Measurements from ENCODE around the gene OR4C5.
"Not testable (repeated sequence)": the region's sequence is repeated elsewhere in the genome, so short reads cannot be mapped to it uniquely, and the experiment has no call there.

Gene OR4C5

DNA sequence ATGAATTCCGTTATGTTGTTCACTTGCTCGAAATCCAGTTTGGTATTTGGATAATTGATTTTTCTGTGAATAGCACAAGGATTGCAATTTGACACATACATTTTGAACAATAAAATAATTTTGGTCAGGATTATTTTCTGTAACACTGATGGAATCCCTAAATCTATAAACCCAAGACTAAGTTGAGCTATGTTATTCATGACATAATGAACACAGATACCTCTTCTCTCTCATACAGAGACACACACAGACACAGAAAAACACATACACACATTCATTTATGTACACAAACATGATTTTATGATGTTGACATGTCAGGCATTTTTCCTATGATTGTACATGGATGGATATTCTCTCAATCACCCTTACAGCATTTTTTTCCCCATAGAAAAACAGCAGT, at the start of gene OR4C5:
TSS of gene OR4C5 (minus strand) at position 101 of the 400 bp plus-strand sequence. CDS start at position 101, 0 bp downstream.
- no peak for FAIRE-seq

DNA sequence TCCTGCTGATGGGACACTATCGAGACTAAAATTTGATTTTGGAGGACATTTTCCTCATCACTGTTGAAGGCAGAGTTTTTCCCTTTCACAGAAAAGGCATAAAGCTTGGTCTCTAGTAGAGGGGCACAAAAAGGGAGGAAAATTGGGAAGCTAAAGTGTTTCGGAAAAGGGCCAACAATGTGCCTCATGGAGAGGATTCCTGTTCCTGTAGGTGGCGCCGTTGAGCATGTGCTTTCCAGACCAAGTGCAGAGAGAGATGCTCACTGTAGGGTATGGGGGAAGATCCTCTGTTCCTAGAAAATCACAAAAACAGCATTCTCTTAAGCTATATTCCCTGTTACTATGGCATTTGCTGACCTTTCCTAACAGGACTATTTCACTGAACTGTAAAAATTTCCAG, 18.4 kb upstream of the OR4C5 start:
- no peak for FAIRE-seq

DNA sequence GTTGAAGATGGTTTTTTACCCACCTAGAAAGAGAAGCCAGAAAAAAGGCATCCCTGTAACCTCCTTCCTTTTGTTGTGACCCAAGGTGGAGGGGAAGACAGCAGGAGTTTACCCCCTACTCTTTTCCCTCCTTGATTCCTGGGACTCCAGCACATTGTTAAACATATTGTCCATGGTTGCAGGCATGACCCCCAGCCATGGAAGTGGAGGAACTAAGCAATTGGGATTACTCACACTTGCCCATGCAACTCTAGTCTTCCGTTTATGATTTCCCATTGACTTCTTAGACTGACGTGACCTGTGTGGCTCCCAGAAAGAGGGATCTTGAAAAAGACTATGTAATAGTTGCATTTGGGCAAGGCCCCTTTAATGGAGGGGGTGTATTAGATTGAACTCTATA, 17.9 kb upstream of the OR4C5 start:
- FAIRE-seq, result not testable (repeated sequence)

DNA sequence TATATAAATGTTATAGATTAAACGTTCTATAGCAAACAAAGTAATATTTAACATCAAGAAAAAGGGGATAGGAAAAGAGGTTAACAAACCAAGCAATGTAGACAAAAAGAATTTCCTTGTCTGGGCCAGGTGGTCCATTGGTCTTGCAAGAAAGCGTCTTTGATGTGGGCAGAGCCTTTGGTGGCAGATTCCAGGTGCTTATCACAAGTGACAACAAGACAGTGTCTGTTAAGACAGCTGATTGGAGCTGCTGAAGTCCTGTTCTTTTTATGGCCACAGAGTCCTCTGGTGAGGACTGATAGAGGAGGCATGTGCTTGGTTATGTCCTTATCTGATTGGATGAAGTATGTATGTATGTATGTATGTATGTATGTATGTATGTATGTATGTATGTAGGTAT, 5.0 kb downstream of the OR4C5 start:
- not testable (repeated sequence) for FAIRE-seq

DNA sequence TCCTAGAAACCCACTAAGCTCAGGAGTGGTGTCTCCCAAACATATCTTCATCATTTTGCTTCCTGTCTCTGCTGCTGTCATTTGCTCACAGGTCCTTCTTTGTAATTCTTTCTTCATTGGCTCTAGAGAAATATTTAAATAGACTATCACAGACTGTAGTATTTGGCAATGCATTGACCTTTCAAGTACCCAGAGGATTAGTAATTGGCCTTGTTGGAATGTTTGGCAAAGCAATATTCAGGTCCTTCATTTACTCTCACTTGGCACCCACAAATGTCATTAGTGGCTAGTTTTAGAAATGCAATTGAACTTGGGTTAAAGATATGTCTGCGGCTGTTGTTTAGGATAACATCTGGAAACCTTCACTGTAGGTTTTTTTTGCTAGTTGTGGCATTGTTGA, 11.6 kb downstream of the OR4C5 start:
- no peak for FAIRE-seq

DNA sequence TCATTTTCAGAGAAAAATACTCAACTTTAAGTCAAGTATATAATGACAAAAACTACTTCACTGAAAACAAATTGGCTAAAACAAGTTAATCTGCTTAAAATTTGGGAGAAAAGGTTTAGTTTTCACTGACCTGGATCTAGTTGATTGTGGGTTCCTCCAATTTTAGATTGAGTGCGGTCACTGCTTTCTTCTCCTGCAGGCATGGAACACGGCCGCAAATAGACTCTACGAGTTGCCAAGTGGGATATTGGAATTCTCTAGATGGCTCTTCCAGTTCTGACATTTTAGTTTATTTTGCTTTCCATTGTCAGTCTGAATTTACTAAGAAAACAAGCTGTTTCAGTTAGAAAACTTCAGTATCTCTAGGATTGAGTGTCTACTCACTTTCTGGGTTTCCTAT, 12.3 kb downstream of the OR4C5 start:
- no peak for FAIRE-seq

DNA sequence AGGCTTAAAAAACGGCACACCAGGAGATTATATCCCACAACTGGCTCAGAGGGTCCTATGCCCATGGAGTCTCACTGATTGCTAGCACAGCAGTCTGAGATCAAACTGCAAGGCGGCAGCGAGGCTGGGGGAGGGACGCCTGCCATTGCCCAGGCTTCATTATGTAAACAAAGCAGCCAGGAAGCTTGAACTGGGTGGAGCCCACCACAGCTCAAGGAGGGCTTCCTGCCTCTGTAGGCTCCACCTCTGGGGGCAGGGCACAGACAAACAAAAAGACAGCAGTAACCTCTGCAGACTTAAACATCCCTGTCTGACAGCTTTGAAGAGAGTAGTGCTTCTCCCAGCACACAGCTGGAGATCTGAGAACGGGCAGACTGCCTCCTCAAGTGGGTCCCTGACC, 20.0 kb downstream of the OR4C5 start:
- not testable (repeated sequence) for FAIRE-seq

DNA sequence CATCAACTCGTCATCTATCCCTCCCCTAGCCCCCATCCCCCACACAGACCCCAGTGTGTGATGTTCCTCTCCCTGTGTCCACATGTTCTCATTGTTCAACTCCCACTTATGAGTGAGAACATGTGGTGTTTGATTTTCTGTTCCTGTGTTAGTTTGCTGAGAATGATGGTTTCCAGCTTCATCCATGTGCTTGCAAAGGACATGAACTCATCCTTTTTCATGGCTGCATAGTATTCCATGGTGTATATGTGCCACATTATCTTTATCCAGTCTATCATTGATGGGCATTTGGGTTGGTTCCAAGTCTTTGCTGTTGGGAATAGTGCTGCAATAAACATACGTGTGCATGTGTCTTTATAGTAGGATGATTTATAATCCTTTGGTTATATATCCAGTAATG, 23.8 kb downstream of the OR4C5 start:
- FAIRE-seq, result not testable (repeated sequence)

DNA sequence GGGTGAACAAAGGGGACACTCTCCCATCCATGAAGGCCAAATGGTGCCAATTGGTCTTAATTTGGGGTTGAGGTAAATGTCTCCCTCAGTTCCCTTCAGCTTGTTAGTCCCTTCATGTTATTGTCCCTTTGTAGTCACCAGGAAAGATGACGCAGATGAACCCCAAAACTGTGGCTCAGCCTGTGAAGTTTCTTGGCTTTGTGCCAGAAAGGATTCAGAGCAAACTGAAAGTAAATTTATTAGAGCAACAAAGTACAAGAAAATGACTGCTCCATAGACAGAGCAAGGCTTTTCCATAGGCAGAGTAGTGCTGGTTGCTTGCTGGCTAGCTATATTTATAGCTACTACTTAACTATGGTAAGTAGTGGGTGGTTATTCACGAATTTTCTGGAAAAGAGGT, 24.8 kb downstream of the OR4C5 start:
- no peak for FAIRE-seq

DNA sequence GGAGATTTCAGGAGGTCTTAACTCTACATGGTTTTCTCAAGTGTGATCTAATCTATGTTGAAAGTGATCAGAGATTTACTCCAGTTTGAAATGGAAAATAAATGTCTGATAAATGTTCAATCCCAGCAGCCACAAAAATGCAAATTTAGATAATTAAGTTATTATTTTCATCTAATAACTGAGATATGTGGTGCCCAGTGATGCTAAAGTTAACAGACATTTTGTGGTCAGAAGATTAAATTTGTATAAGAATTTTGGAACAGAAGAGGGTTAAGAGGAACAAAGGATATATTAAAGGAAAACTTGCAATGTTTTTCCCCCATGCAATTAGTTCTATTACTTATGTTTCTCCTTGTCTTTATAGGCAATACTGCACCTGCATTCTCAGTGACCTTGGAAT, 41.6 kb downstream of the OR4C5 start, which contains the start of gene OR4C3:
TSS of gene OR4C3 (plus strand) at position 301 of the 400 bp plus-strand sequence. CDS start 102 bp downstream, outside the sequence.
- not testable (repeated sequence) for FAIRE-seq

DNA sequence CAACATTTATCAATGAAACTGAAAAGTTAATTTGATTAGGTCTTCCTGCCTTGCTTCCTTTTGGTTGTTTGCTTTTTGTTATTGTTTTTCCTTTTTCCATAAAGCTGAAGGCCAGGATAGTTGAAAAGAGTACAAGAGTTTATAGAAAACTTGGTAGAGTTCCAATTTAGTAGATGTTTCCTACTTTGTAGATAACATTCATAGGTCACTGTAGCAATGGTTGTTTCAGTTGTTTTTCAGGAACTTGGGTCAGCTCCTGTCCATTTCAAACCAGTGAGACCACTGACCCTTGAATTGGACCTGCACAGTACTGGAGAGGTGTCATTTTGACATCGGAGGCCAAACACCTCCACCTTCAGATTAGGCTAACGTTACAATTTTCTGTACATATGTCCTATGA, 46.5 kb downstream of the OR4C5 start:
- not testable (repeated sequence) for FAIRE-seq

All from colon (tissue), 2 donors.